Measurements from ENCODE around the gene TRIM71.

The TRIM71 gene

DNA sequence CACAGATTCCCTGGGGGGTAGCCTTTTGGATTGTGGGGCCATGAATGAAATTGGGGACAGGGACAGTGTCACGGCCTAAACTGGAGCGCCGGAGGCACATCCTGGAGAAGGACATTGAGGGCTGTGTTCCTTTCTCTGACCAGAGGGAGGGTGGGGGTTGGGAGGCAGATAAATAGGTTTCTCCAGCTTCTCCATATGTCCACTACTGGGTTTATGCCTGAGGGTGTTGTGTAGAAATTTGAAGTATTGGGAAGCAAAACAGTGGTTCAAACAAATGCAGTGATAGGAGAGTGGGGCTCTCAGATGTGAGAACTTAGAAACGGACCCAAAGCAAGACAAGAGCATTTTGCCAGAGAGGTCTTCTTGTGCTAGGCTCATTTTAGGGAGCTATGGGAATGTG is 34.3 kb downstream of the TRIM71 start:
- Histone ChIP-seq H3K4me3 (ENCODE audit: low read depth, low read length) (no peak overlapping the region), H3K27ac (ENCODE audit: extremely low read depth, low read depth, low read length) (no peak overlapping the region), H3K36me3 (ENCODE audit: control insufficient read depth in 2 of 2, insufficient read depth in 1 of 2, low read length in 2 of 2) (no peaks in the 10 kb centered on the region), H3K4me1 (ENCODE audit: control insufficient read depth, insufficient read depth, low read length) (no peaks in the 10 kb centered on the region), H3K9me3 (ENCODE audit: control insufficient read depth, insufficient read depth, low read depth, low read length) (no peaks in the 10 kb centered on the region)
- TF ChIP-seq, protein P1, sequence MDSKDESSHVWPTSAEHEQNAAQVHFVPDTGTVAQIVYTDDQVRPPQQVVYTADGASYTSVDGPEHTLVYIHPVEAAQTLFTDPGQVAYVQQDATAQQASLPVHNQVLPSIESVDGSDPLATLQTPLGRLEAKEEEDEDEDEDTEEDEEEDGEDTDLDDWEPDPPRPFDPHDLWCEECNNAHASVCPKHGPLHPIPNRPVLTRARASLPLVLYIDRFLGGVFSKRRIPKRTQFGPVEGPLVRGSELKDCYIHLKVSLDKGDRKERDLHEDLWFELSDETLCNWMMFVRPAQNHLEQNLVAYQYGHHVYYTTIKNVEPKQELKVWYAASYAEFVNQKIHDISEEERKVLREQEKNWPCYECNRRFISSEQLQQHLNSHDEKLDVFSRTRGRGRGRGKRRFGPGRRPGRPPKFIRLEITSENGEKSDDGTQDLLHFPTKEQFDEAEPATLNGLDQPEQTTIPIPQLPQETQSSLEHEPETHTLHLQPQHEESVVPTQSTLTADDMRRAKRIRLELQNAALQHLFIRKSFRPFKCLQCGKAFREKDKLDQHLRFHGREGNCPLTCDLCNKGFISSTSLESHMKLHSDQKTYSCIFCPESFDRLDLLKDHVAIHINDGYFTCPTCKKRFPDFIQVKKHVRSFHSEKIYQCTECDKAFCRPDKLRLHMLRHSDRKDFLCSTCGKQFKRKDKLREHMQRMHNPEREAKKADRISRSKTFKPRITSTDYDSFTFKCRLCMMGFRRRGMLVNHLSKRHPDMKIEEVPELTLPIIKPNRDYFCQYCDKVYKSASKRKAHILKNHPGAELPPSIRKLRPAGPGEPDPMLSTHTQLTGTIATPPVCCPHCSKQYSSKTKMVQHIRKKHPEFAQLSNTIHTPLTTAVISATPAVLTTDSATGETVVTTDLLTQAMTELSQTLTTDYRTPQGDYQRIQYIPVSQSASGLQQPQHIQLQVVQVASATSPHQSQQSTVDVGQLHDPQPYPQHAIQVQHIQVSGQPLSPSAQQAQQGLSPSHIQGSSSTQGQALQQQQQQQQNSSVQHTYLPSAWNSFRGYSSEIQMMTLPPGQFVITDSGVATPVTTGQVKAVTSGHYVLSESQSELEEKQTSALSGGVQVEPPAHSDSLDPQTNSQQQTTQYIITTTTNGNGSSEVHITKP (tag by site-specific recombination; IDR thresholded peaks at IDR 0.05), result no peak
- TF ChIP-seq ZNF585B (tag by site-specific recombination; IDR thresholded peaks at IDR 0.05), result no peak
- TF ChIP-seq ZNF16 (tag by site-specific recombination; IDR thresholded peaks at IDR 0.05; ENCODE audit: low read depth), result 0 out of 2 replicates have a peak, but pooled peaks have one; percentile 20
- POLR2A ChIA-PET, result no interaction called here
- CTCF ChIA-PET, result no interaction called here

DNA sequence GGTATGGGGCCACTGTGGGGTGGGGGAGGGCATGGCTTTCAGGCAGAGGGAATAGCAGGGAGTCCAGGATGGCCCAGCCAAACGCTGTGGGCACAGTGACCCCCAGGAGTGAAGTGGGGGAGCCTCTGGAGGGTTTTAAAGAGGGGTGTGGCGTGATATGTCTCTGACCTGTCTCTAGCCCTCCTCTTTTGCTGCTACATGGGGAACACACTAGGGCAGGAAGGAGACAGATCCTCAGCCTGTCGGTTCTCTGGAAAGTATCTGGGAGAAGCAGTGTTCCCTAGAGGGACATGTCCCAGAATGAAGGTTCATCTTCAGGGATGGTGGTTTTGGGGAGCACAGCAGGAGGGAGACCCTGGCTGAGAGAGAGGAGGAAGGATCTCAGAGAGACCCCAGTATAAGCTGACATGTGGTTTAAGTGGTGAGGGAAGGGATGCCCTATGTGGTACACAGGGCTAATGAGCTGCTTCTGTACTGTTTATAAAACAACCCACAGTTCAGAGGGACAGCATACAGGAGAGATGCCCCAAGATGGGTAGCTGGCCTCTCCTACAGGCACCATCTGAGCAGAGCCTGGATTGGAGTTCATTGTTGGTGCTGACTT is 37.7 kb downstream of the TRIM71 start:
- Histone ChIP-seq H3K27ac (ENCODE audit: extremely low read depth, low read depth, low read length) (no peak overlapping the region), H3K4me3 (ENCODE audit: low read depth, low read length) (no peak overlapping the region), H3K4me1 (ENCODE audit: control insufficient read depth, insufficient read depth, low read length) (no peaks in the 10 kb centered on the region), H3K9me3 (ENCODE audit: control insufficient read depth, insufficient read depth, low read depth, low read length) (no peaks in the 10 kb centered on the region), H3K36me3 (ENCODE audit: control insufficient read depth in 2 of 2, insufficient read depth in 1 of 2, low read length in 2 of 2) (no peaks in the 10 kb centered on the region)
- CTCF ChIA-PET, result interaction anchor here (1.1 kb wide), 1 partner anchor 9 kb away, joined by 3 read pairs; no protein-coding TSS in a partner anchor
- no peak for TF ChIP-seq HOXD13 (CRISPR knock-in tag; IDR thresholded peaks at IDR 0.05; ENCODE audit: borderline replicate concordance)
- TF ChIP-seq BCL11A (tag by site-specific recombination; IDR thresholded peaks at IDR 0.05; ENCODE audit: low read depth), result no peak
- TF ChIP-seq ZNF558 (tag by site-specific recombination; IDR thresholded peaks at IDR 0.05), result no peak
- TF ChIP-seq, protein P2, sequence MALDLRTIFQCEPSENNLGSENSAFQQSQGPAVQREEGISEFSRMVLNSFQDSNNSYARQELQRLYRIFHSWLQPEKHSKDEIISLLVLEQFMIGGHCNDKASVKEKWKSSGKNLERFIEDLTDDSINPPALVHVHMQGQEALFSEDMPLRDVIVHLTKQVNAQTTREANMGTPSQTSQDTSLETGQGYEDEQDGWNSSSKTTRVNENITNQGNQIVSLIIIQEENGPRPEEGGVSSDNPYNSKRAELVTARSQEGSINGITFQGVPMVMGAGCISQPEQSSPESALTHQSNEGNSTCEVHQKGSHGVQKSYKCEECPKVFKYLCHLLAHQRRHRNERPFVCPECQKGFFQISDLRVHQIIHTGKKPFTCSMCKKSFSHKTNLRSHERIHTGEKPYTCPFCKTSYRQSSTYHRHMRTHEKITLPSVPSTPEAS (tag by site-specific recombination; IDR thresholded peaks at IDR 0.05), result no peak
- TF ChIP-seq ZNF121 (tag by site-specific recombination; IDR thresholded peaks at IDR 0.05), result no peak
- TF ChIP-seq ZNF610 (tag by site-specific recombination; IDR thresholded peaks at IDR 0.05; ENCODE audit: borderline replicate concordance), result no peak
- no peak for TF ChIP-seq MZF1 (tag by site-specific recombination; IDR thresholded peaks at IDR 0.05; ENCODE audit: borderline replicate concordance)
- no peak for TF ChIP-seq ZNF555 (tag by site-specific recombination; conservative IDR thresholded peaks at IDR 0.05)
- TF ChIP-seq ZNF423 (tag by site-specific recombination; IDR thresholded peaks at IDR 0.05), result no peak
- TF ChIP-seq ZNF521 (tag by site-specific recombination; IDR thresholded peaks at IDR 0.05), result no peak
- TF ChIP-seq KLF10 (tag by site-specific recombination; IDR thresholded peaks at IDR 0.05), result no peak
- no peak for TF ChIP-seq ZNF544 (tag by site-specific recombination; IDR thresholded peaks at IDR 0.05)
- TF ChIP-seq ZNF311 (tag by site-specific recombination; IDR thresholded peaks at IDR 0.05; ENCODE audit: borderline replicate concordance), result no peak
- no peak for TF ChIP-seq ZSCAN16 (tag by site-specific recombination; IDR thresholded peaks at IDR 0.05)
- TF ChIP-seq ZBTB20 (tag by site-specific recombination; IDR thresholded peaks at IDR 0.05), result no peak
- no peak for TF ChIP-seq ZNF140 (tag by site-specific recombination; IDR thresholded peaks at IDR 0.05)
- TF ChIP-seq KLF17 (tag by site-specific recombination; IDR thresholded peaks at IDR 0.05), result no peak
- POLR2A ChIA-PET, result no interaction called here
